ENCODE results near the gene NAPA.

Gene NAPA

DNA sequence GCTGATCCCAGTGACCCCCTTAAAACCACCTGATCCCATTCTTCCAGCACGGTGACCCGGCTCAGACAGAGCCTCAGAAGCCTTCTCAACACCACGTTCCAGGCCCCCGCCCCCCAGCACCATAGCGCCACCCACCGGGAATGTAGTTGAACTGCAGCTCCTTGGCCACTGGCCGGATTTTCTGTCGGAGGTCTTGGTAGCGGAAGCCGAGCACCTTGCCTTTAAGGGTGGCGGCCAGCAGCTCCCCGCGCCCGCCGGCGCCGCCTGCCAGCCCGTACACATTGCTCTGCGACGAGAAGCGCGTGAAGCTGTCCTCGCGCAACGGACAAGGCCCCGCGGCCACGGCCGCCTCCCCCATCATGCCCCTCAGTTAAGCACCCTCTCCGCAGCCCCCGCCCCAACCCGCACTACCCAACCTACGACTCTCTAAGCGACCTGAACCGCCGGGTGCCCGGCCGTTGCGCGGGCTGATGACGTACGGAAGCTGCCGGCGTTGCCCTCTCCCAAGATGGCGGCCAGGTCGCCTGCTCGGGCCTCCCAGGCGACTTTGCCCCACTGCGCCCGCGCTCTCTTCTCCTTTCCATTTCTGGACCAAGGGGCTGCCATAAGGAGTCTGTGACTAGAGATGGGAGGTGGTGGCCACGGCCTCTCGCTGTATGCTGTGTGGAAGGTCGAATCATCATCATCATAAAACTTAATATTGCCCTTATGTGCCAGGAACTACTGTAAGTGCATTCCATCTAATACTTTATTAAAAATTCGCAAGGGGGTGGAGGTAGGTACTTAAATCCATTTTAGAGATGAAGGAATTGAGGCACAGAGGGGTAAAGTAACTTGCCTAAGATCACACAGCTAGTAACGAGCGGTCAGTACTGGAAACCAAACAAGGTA is 30.8 kb downstream of the NAPA start, which contains the start of gene KPTN:
KPTN (minus strand) TSS at position 420 of the 891 bp plus-strand sequence; CDS start at position 361, 59 bp downstream.
- DNase-seq: no peak

DNA sequence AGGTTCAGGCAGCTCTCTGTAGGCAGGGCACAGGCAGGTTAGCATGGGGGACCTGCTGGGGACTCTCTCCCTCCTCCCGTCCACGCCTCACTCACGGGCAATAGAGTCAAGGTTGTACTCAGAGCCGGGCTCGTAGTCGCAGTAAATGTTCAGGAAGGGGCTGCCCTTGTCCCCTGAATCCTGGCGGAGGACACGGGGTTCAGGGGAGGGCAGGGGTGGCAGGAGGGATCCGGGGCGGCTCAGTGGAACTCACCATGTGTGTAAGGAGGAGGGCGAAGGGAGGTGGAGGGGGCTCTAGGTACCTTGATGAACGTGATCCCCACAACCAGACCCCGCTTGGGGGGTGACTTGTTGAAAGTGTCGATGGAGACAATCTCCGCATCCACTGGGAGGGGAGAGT is 31.7 kb downstream of the NAPA start:
- DNase-seq: no peak

DNA sequence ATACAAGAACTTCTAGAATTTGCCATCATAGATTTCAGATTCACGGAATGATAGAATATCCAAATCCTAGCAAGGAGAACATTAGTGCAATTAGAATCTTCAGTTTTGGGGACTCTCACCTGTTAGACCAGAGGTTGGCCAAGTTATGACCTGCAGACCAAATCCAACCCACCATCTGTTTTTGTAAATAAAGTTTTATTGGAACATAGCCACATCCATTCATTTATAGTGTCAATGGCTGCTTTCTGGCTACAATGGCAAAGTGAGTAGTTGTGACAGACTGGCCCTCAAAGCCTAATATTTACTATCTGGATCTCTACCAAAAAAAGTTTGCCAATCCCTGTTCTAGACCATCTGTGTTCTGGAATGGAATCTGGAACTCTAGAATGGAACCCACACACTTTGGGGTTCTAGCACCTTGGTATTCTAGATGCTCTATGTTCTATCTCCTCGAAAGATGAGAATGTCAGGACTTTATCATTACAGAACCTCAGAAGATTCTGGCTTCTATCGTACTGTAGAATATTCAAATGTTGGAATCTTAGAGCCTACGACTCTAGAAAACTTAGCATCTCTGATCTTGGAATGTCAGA is 33.3 kb downstream of the NAPA start:
- no peak for DNase-seq

DNA sequence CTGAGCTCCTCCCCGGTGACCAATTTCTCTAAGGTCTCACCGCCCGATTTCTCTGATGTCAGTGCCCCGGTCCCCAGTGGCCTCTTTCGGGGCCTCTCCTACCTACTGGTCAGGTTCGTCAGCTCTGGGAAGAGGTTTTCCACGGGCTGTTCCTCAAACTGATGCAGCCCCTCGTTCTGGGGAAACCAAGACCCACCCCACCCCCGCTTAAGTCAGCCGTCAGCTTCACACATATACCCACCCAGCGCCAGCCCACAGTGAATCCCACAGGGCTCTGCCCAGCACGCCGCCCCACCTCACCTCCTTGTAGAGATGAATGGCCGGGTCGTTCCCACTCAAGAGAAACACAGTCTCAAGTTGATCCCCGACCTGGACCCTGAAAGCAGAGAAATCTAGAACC is 34.2 kb downstream of the NAPA start:
- no peak for DNase-seq

DNA sequence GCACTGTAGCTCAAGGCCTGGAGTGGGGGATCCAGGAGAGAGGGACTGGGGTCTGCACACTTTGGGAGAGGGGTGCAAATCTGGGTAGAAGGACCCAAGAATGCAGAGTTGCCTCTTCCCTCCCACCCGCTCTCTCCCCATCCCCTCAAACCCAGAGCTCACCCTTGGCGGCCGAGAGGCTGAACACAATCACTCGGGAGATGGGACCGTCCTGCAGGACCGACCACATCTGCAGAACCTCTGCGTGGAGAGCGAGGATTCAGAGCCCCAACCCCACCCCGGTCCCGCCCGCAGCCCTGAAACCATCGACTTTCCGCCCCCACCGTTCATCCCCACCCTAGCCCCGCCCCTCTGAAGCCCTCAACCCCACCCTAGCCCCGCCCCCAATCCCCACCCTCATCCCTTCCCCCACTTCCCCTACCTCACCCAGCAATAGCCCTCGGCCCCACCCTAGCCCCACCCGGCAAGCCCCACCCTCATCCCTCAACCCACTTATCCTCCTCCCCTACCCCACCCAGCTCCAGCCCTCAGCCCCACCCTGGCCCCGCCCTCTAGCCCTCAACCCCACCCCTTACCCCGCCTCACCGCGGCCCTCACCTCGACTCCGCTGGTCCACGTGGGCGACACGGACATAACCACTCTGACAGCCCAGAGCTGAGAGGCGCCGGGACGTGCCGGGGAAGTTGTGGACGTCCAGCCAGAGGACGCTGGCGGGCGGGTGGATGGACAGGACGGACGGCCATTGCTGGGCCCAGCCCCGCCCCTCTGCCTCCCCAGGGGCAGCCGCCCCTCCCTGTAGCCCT is 35.0 kb downstream of the NAPA start:
- DNase-seq: no peak

DNA sequence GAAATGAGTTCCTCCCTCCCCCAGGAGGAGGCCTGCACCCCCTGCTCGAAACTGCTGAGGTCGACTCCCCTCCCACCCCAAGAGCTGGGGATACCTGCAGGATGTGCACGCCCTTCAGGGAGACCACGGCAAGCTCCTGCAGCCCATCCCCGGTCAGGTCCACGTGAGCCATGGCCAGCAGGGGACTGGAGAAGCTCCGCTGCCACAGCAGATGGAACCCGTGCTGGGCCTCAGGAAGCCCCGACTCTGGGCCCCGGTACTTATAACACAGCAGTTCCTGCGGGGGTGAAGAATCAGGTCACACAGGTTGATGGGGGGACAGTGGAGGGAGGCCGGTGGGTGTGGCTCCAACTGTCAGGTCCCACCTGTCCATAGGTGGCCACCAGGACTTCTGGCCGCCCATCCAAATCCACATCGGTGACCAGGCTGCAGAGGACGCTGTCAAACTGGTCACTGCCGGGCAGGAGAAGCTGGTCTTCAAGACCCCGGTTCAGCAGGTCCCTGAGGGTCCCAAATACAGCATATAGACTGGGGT is 38.4 kb downstream of the NAPA start:
- DNase-seq: no peak

DNA sequence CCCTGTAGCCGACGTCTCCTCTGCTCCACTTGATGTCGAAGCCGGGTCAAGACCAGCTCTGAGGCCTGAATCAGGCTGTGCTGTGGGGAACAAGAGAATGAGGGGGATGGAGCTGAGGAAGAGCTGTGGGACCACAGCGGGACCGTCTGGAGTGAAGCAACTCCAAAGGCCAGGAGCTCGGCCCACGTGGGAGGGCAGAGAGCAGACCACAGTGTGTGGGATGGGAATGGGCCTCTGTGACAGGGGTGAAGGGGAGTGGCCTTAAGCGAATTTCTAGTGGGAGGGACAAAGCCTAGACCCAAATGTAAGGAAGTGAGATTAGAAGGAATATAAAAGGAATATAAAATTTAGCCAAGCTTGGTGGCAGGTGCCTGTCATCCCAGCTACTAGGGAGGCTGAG is 39.4 kb downstream of the NAPA start:
- no peak for DNase-seq

DNA sequence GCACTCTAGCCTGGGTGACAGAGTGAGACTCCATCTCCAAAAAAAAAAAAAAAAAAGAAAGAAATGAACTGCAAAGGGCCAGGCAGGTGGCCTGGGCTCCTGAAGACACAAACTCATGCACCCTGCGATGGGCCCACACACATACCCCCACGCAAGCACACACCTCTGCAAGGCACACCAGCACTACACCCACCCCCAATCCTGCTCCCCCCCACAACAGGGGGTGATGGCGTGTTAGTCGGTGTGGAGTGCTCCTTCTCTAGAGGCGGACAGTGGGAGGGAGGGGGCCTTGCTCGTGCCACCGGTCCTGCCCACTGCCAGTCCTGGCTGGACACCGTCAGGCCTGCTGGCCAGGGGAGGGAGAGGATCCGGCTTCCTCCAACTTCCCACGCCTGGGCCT is 41.5 kb downstream of the NAPA start:
- DNase-seq: no peak

DNA sequence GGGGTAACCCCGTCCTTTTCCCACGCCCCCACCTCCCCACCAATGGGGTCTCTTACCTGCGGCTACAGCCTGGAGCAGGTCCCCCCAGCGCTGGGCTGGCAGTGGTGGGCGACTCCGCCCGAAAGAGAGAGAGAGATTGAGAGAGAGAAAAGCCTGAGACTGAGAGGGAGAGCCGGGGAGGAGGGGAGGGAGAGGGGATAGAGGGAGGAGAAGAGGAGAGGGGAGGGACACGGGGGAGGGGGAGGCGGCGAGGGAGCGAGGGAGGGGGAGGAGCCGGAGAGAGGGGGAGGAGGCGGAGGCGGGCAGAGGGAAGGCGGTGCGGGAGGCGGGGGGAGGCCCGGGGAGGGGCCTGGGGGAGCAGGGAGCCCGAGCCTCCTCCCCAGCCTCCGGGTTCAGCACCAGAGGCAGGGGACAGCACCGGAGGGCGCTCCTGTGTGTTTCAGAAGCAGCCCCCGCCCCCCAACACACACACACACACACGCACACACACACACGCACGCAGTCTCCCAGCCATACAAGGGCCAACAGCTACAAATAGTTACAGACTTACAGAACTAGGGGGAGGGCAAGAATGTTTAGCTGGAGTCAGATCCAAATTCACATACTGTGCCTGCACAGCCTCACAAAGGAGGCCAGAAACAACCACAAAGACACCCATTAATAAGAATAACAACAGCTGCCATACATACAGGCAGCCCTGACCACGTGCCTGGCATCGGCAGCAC is 43.0 kb downstream of the NAPA start, which contains the start of gene SLC8A2:
SLC8A2 (minus strand) TSS at position 161 of the 725 bp plus-strand sequence. CDS start 5,490 bp downstream, outside the sequence.
- DNase-seq: no peak

DNA sequence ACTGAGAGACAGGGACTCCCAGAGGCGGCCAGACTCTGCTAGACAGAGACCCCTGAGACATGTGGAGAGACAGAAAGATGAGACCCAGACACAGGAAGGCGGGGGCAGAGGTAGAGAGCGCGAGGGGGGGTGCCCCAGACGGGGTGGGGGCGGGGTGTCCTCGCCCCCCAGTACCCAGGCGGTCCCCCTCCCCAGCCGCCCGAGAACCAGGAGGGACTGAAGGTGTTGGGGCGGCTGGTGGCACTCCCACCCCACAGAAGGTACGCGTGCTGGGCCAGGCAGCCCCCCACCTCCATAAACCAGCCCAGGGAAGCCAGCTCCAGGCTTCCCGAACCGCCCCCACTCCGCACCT is 43.5 kb downstream of the NAPA start:
- DNase-seq: no peak

DNA sequence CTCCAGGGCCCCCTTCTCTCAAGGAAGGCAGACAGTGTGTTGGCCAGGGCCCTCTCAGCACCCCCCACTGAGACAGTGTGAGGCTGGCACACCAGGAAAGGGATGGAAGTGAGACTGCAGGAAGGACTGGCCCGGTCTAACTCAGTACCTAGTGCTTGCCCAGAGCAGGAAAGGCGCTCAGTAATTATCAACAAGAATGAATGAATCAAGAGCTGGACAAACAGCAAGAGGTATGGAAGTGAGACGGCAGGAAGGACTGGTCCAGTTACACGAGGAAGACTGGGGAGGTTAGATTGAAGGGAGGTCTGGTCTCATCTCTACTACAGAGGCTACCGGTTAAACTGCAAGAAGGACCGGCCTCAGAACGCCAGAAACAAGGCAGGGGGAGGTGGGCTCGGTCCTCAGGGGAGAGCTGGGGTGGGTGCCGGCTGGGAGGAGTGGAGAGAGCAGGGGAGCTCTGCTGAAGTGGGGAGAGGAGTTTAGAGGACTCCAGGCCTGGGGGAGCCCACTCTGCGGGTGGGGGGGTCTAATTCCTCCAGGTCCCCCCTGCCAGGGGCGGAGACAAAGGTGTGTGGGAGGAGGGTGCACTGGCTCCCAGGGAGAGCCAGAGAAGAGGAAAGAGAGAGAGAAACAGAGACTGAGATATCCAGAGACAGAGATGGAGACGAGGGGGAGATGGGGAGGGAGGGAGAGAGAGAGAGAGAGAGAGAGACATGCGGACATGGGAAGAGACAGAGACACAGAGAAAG is 44.2 kb downstream of the NAPA start:
- DNase-seq: no peak

DNA sequence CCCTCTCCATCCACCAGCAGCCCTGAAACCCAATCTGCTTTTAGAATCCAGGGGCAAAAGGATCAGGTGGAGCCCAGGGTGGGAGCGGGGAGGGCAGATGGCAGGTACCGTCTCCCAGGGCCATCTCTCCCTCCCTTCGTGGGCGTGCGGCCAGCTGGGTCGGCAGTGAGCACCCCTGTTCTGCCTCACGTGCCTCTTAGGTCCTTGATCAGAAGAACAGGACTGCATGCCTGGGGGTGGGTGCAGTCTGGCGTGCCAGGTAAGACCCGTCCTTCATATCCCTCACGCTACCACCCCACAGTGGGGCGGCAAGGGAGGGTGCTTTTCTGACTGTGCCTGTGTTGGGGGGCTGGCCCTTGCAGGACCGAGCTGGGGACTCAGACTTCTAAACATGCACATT is 45.1 kb downstream of the NAPA start:
- no peak for DNase-seq

DNA sequence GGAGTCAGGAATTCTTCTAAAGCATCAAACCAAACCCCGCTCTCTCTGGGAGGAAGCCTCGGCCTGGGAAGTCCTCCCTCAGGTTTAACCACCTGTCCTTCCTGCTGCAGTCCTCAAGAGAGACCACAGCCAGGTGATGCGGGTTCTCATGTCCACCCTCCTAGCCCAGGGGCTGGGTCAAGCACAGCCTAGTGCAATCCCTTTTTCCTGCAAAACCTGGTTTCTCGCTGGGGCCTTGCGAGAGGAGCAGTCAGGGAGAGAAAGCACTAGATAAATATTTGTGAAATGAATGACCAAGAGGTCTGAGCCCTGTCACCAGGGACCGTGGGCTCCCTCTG is 45.5 kb downstream of the NAPA start:
- no peak for DNase-seq

DNA sequence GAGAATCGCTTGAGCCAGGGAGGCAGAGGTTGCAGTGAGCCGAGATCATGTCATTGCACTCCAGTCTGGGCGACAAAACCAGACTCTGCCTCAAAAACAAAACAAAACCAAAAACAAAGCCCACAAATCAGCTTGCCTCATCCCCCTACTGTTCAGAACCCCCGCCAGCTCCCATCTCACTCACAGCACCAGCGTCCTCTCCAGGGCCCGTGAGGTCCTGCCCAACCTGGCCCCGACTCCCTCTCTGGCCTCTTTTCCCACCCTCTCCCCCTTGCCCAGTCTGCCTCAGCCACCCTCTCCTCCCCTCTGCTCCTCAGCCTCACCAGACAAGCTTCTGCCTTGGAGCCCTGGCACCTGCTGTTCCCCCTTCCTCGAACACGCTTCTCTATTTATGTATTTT is 46.9 kb downstream of the NAPA start:
- no peak for DNase-seq

DNA sequence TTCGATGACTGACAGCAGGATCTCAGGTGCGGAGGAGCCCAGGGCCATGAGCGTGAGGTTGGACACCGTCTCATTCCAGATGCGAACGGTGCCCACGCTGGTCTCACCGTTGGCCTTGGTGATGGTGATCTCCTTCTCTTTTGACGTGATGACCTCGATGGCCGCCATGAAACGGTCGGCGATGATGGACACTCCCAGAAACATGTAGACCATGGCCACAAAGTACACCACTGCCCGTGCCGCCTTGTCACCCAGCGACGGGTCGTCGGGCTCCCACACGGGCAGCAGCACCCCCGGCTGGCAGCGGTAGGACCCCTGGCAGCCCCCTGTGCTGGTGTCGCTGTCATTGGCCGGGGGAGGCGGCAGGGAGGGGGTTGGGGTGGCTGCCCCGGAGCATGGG is 48.9 kb downstream of the NAPA start:
- no peak for DNase-seq

DNA sequence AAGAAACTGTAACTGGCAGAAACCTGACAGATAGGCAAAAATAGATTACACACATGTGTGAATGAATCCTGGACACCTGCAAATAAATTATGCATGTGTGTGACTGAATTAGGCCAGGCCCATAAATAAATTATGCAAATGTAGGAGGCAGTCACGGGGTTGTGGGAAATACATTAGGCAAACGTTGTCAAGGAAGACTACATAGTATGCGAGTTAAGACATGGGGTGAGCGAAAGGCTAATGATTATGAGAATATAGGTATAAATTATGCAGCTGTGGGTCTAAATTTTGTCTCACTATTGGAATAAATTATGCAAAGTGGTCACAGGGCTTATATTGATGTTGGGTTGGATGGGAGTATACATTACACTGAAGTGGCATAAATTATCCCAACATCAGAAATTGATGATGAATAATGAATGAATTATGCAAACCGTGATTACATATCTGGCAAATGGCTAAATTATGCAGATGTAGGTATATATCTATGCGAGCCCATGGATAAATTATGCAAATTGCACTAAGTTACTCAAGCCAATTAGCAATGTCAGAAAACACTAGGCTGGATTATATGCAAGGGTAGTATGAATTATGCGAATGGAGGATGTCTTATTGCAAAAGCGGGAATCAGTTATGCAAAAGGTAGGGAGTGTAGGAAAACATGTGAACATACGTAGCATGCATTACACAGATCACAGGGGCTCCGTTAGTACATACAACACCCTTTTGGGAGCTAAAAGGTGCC is 50.0 kb downstream of the NAPA start:
- DNase-seq: no peak

DNA sequence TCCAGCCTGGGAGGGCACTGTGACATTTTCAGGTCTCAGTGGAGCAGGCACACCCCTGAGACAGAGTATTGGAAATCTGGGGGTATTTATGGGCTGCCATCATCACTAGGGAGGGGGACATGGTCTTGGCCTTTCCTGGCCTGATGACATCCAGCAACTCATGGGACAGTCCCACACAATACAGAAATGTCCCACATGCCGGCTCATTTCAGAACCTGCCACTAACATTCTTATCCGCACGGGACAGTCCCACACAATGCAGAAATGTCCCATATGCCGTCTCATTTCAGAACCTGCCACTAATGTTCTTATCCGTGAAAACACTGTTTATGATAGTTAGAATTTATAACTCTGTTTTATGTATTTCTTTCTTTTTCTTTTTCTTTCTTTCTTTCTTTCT is 53.0 kb downstream of the NAPA start:
- DNase-seq: no peak

DNA sequence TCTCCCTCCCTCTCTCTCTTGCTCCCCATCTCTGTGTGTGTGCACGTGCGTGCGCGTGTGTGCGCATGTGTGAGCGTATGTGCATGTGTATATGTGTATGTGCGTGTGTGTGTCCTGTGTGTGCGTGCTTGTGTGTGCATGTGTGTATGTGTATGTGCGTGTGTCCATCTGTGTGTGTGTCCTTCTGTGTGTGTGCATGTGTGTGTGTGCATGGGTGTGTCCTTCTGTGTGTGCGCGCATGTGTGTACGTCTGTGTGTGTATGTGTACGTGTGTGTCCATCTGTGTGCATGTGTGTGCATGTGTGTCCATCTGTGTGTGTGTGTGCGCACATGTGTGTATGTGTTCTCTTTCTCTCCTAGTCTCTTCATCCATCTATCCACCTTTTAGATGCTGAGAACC is 55.4 kb downstream of the NAPA start:
- no peak for DNase-seq

DNA sequence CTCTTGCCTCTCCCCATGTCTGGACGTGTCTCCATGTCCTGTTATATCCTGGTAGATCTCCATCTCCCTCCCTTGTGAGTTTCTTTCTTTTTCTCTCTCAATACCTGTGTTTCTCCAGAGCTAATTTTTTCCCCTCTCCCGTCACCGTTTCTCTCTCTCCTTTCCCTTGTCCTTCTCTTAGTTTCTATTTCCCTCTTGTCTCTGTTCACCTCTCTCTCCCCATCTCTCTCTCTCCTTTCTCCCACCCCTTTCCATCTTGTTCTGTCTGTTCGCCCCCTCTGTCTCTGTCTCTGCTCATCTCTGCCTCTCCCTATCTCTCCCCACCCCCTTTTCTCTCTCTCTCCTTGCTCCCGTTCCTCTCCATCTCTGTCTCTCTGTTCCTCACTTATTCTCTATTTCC is 56.2 kb downstream of the NAPA start:
- DNase-seq: no peak

DNA sequence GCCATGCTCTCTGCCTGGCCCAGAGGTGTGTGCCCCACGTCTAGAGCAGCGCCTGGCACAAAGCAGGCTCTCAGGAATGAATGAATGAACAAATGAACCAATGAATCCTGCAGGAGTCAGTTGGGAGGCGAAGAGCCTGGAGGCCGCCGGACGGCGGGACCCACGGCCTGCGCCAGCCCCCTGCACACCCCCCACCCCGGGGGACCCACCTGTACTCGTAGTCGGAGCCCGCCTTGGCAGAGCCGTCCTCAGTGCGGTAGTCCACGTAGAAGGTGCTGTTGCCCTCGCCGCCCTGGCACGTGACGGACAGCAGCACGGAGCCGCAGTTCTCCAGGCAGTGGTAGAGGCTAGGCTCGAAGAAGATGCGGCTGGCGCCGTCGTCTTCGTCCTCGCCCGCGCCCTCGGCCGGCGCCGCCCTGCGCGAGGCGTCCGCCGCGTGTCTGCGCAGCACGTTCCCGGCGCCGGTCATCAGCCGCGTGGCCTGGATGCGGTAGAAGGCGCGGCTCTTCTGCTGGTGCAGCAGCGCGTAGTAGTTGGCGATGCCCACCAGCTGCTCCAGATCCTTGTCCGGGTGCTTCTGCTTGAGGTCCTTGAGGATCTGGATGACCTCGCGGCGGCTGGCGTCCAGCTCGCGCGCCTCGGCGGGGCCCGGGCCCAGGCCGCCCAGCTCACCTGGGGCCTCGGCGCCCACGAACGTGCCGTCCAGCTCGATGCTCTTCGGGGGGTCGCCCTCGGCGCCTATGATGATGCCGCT is 58.0 kb downstream of the NAPA start:
- DNase-seq: no peak

DNA sequence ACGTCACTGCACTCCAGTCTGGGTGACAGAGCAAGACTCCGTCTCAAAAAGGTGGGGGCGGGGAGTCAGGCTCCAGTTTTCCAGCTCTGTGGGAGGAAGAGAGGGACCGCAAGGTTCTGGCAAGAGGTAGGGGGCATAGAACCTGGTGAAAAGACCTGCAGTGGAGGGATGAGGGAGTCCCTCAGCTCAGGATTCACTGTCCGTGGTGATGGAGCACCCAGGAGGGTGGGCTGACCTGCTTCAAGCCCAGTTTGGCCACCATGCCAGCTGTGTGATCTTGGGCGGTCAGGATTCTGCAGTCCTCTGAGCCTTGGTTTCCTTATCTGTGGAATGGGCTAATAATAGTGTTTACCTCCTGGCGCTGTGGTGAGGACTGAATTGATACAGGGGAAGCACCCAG is 64.4 kb downstream of the NAPA start:
- no peak for DNase-seq

Measured in SIG-M5 (cell line).